NCI-H2227 (cell line): ENCODE measurements around the gene PRODH2.
"Not testable (repeated sequence)": the region's sequence is repeated elsewhere in the genome, so short reads cannot be mapped to it uniquely, and the experiment has no call there.

Experiments
- DNase-seq: peaks from one replicate; lab custom pipeline; 2025; ENCODE audit not compliant: unreplicated experiment; lab: John Stamatoyannopoulos, UW

PRODH2 gene

DNA sequence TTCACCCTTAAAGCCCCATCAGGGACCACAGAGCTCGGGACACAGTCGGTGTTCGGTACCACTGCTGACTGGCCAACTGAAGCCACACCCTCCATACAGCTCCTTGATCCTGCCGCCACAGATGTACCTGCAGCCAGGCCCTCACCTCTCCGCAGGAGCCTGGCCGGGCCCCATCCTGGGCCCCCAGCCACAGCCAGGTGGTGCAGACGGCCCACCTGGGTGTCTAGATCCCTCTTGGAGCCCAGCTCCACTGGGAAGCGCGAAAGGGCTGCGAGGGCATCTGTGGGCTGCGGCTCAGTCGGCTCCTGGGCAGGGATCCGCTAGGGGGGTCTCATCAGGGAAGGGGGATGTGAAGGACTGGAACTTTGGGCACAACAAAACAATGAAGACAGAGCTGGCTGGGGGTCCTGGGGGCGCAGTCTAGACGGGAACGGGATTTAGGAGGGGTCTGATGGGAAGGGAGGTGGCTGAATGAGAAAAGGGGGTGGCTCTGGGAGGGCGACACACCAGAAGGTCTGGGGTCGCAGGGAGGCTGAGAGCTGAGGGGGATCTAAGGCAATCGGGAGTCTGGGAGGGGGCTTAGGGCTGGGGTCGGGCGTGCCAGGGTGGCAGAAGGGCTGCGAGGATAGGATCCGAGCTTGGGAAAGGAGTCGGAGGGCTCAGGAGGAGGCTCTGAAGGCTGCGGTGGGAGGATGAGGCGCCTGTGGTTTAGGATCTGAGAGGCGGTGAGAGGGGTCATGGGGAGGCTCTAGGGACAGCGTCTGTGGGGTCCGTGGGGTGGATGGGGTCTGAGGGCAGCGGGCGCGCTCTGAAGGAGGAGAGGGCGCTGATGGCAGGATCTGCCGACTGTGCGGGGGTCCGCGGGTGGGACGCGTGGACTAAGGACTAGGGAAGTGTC, 15.8 kb downstream of the PRODH2 start:
- DNase-seq = no peak

DNA sequence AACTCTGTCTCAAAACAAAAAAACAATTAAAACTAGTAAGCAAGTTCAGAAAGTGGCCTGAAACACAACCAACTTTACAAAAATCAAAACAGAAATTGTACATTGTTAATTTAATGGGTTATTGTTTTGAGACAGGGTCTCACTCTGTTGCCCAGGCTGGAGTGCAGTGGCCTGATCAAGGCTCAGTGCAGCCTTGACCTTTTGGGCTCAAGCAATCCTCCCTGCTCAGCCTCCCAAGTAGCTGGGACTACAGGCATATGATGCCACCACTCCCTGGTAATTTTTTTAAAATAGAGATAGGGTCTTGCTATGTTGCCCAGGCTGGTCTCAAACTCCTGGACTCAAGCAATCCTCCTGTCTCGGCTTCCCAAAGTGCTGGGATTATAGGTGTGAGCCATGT, 17.1 kb downstream of the PRODH2 start:
- not testable (repeated sequence) for DNase-seq

DNA sequence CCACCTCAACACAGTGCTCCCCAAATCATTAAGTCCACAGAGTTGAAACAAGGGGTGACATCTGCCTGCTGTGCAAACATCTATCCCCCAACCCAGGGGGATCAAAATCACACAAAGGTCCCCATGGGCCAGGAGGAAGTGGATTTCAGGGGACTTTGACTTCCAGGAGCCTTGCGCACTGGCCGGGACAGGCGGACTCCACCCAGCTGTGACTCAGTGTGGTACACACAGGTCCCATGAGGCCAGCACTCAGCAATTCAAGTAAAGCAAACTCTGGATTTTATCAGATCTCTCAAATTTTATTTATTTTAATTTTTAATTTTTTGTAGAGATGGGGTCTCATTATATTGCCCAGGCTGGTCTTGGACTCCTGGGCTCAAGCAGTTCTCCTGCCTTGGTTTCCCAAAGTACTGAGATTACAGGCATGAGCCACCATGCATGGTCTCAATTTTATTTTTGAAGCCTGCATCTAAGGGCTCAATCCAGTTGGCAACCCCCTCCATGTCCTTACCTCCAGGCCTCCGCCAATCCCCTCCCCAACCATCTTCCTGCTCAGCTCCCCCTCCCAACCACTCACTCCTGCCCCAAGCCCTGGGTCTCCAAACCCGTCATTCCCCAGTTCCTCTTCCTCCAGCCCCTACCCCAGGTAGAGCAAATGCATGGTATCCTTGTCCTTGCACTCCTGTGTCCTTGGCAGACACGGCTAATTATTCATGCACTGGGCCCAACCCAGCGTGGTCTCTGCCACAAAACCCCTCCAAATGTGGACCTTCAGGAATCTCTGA, 19.1 kb downstream of the PRODH2 start:
- DNase-seq = no peak

DNA sequence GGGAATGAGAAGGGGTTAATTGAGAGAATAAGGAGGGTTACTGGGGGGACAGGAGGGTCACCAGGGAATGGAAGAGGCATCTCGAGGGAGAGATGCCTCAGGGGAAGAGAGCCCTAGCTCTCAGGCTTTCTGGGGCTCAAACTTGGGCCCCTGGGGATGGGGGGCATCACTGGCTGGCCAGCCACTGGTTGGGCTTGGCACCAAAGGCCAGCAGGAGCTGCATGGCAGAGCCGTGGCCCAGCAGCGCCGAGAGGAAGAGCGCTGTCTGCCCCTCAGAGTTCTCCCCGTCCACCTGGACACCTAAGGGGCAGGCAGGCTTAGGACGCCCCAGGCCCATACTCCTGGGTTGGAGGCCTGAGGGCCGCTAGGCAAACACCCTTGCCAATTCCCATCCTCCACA, 19.8 kb downstream of the PRODH2 start:
- DNase-seq = no peak

DNA sequence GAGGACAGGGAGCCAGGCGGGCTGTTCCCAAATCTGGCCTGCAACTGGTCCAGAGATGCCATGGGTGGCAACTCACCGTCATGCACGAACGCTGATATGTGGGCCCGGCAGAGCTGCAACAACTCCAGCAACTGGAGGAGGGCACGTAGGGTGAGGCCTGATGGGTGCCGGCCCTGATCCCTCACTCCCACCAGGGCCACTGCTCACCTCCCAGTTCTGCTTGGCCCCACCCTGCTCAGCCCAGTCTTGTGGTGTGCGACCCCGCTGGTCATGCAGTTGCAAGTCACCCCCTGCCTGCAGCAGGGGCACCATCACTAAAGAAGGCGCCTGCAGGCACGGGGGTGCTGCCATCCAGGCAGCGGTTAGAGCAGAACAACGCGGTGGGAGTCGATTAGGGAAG, 20.3 kb downstream of the PRODH2 start:
- DNase-seq = no peak

DNA sequence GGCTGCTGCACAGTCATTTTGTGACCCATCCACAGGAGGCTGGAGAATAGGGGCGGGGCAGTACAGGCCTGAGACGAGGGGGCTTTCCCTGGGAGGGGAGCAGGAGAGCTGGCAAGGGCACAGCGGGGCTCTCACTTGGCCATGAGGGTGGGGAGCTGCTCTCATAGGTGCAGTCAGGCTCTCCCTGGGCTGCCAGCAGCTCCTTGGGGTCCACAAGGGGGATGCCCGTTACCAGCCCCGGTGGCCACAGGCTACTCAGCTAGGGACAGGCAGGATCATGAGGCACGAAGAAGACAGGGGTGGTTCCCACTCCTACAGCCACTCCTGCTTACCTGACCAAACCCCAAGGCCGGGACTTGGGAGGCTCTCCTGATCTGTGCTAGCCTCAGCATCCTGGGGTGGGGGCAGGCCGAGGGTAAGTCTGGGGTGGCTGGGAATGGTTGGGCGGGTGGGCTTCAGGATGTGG, 20.8 kb downstream of the PRODH2 start:
- DNase-seq = no peak

DNA sequence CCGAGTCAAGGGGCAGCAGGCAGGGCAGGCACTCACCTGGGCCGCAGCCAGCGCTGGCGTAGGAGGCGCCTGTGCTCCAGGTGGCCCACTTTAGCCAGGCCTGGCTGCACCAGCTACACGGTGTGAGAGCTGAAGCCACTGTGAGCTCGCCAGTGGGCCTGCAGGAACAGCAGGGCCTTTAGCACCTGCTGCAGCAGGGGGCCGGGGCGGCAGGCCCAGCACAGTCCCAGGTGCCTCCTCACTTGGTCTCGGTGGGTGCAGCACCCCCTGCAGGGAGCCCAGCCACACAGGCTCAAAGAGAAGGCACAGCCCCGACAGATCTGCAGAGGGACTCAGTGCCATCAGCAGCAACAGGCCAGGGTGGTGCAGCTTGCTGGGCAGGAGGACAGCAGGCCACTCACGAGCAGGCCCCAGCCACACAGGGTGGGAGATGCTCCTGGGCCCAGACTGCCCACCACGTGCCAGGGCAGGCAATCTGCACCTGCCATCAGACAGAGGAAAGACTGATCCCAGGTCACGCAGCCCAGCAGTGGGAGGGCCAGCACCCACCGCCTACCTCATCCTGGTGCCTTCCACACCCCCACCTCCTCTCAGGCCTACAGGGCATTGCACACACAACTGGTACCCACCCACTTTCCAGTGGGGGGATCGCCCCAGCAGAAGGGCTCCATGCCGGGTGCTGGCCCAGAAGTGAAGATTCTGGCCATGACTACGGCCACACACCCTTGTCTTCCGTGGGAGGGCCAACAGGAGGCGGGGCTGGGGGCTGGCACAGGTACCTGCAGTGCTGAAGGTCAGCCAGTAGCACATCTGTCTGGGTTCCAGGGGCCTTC, 21.4 kb downstream of the PRODH2 start:
- DNase-seq = no peak

DNA sequence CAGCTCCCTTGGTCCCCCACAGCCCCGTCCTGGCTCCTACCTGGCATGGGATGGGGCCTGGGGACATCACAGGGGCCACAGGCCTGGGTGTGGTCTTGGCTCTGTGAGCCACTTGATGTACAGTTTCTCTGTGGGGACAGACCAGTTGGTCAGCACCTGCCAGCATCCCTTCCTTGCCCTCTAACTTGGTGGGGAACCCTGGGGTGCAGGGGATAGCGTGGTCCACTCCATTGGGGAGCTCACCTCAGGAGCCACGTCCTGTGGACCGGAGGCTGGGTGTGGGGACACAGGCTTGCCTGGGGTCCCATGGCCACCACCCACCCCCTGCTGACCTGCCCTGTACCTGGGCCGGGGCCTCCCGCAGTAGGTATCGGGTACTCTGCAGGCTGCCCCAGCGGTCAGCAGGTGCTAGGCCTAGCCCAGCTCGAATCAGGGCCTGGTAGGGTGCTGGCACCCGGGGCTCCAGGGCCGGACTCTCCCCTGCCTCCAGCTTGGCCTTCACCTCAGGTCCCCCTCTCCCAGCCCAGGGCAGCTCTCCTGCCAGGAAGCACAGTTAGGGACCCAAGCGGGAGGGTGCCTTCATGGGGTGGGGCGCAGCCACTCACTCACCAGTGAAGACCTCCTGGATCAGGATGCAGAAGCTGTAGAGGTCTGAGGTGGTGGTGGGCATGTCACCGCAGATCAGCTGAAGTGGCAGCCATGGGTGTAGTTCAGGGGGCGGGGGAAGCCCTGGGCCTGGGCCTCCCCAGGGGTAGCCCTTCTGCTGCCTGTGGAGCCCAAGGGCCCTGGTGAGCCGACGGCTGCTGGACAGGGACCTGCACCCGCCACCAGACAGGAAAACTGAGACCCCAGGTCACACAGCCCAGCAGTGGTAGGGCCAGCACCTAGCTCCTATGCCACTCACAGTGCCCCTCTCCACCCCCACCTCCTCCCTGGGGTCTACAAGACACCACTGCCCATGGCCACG, 22.4 kb downstream of the PRODH2 start:
- no peak for DNase-seq

DNA sequence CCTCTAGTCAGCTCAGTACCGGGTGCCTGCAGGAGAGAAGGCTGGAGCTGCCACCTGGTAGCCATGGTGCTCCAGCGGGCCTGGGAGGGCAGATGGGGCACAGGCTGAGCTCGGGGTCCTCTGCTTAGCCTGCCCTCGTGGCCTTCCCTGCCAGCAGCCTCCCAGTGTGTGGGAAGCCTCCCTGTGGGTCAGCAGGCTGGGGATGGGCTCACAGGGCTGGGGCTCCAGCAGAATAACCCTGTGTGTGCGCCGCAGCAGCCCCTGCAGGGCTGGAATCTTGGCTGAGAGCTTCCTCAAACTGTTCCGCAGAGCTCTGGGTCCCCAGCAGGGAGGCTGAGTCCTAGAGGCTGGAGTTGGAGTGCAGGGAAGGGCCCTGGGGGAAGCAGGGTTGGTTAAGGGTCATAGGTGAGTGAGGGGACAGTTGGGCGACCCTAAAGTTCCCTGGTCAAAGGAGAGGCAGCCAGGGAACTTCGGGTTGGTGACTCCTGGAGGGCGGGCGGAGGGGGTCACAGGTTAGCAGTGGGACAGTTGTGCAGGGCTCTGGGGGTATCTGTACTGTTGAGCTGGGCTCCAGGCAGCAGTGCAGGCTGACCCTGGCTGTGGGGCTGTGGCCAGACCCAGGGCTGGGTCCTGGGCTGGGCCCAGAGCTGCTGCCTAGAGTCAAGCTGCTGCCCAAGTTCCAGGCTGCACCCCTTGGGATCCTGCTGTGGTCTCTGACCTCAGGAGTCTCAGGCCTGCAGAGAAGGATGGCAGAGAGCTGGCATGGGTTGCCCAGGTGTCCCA, 23.3 kb downstream of the PRODH2 start:
- DNase-seq = no peak

DNA sequence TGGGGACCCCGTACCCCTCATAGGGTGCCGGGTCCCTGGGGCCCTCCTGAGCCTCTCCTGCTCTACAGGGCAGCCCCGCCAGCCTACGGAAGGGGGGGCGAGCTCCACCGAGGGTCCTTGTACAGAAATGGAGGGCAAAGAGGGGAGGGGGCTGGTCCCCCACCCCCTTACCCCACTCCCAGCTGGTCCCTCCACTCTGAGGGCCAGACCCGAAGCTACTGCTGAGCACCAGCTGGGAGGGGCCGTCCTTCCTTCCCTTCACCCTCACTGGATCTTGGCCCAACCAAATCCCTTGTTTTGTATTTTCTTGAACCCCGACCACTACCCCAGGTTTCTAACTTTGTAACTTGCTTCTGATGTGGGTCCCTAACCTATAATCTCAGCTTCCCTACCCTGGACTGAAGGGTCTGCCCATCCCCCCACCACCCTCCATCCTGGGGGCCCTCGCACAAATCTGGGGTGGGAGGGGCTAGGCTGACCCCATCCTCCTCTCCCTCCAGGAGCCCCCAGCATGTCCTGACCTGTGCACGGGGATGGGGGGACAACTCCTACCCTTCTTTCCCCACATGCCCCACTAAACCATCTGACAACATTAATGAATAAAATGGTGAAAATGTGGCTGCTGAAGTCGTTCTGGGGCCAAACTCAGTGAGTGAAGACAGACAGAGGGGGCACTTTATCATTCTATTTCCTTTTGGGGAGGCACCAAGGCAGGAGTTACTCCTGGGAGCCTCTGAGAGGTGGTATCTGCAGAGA, 24.3 kb downstream of the PRODH2 start:
- no peak for DNase-seq

DNA sequence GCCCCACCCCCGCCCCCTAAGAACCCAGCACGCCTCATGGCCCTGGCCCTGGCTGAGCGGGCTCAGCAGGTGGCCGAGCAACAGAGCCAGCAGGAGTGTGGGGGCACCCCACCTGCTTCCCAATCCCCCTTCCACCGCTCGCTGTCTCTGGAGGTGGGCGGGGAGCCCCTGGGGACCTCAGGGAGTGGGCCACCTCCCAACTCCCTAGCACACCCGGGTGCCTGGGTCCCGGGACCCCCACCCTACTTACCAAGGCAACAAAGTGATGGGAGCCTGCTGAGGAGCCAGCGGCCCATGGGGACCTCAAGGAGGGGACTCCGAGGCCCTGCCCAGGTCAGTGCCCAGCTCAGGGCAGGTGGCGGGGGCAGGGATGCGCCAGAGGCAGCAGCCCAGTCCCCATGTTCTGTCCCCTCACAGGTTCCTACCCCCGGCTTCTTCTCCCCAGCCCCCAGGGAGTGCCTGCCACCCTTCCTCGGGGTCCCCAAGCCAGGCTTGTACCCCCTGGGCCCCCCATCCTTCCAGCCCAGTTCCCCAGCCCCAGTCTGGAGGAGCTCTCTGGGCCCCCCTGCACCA, 25.3 kb downstream of the PRODH2 start:
- DNase-seq = no peak

DNA sequence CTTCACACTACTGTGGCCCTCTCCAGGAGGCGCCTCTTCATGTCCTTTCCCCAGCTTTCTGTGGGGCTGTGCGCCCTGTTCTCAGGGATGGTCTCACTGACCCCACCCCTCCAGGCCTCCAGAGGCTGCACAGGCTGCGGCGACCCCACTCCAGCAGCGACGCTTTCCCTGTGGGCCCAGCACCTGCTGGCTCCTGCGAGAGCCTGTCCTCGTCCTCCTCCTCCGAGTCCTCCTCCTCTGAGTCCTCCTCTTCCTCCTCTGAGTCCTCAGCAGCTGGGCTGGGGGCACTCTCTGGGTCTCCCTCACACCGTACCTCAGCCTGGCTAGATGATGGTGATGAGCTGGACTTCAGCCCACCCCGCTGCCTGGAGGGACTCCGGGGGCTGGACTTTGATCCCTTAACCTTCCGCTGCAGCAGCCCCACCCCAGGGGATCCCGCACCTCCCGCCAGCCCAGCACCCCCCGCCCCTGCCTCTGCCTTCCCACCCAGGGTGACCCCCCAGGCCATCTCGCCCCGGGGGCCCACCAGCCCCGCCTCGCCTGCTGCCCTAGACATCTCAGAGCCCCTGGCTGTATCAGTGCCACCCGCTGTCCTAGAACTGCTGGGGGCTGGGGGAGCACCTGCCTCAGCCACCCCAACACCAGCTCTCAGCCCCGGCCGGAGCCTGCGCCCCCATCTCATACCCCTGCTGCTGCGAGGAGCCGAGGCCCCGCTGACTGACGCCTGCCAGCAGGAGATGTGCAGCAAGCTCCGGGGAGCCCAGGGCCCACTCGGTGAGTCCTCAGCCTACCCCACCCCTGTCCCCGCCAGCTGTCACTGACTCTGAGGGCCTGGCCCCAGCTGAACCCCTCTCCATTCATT, 26.1 kb downstream of the PRODH2 start:
- DNase-seq = no peak

DNA sequence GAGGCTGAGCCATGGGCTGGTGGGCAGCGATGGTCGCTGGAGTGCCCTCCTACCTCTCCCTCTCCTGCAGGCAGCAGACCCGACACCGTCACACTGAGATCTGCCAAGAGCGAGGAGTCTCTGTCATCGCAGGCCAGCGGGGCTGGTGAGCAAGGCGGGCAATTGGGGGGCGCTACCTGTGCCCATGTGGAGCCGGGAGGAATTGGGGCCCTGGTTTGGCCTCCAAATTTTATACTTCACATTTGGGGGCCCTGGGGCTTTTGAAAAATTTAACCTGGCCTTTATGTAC, 27.4 kb downstream of the PRODH2 start:
- DNase-seq = no peak

DNA sequence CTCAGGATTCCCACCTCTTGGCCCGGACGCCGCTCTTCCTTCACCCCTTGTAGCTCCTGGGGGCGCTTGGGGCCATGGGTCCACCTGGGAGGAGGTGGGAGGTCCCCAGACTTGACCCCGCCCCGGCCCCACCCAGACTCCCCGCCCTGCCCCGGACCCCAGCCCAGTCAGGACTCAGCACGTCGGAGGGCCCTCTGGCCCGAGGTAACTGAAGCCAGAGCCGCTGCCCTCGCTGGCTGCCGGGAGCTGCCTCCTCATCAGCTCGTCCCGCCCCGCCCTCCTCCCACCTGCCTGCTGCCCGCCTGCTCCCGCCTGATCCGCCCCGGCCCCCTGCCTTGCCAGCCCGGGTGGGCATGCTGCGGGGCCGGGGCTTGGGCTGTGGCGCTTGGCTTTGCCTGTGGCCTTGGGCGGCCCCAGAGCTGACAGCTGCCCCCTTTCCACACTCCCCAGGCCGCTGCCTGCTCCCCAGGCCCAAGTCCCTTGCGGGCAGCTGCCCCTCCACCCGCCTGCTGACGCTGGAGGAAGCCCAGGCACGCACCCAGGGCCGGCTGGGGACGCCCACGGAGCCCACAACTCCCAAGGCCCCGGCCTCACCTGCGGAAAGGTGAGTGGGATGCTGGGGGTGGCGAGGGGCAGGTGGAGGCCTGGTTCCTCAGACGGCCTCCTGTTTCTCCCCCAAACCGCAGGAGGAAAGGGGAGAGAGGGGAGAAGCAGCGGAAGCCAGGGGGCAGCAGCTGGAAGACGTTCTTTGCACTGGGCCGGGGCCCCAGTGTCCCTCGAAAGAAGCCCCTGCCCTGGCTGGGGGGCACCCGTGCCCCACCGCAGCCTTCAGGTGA, 27.9 kb downstream of the PRODH2 start:
- DNase-seq = no peak

DNA sequence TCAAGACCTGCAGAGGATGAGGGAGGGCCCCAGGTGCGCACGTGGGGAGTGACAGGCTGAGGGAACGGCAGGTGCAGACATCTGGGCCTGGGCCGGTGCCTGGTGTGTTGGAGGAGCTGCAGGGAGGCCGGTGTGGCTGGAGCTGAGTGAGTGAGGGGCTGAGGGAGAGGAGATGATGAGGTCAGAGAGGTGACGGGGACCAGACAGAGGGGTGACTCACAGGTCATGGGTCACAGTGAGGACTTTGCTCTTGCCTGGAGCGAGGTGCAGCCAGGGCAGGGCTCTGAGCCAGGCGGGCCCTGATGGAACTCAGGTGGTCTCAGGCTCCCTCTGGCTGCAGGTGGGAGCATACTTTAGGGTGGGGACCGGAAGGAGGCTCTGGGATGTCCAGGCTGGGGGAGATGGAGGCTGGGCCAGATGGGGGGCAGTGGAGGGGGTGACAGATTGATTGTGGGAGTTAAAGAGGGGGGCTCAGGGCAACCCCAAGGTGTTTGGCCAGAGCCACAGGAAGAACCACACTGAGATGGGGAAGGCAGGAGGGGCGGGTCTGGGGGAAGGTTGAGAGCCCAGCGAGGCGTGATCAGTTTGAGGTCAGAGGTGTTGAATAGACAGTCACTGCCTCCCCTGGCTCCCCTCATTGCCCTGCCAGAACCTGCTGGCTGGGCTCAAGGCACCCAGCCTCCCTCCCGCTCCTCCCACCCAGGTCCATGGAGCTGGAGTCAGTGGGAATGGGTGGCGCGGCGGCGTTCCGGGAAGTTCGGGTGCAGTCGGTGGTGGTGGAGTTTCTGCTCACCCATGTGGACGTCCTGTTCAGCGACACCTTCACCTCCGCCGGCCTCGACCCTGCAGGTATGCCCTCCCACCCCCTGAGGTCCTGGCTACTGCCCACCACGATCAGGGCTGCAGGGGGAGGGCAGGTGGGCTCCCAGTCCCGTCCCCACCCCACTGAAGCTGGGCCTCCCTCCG, 28.9 kb downstream of the PRODH2 start:
- no peak for DNase-seq

DNA sequence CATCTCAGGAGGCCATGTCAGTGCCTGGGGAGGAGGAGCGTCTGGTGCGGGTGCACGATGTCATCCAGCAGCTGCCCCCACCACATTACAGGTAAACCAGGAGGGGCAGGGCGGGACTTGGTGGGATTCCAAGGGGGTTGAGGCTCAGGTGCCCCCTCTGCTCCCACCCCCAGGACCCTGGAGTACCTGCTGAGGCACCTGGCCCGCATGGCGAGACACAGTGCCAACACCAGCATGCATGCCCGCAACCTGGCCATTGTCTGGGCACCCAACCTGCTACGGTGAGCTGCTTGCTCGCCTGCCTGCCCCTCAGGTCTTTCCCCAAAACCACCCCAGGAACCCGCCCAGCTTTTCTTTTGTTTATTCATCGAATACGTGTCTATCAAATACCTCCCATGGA, 30.1 kb downstream of the PRODH2 start:
- DNase-seq = no peak
